Omental fat pad (tissue), 4 donors: ENCODE data around the gene EFNA1. TPM values are rescaled to one million over a fixed set of nuclear protein-coding genes. Genes with fewer than 3 reads are reported as not detected.

ENCODE experiments used
- ATAC-seq: fragments of 150-250 bp; one replicate; pipeline ENCODE4 v1.9.1; 2016; ENCODE audit warnings: mild to moderate bottlenecking, moderate library complexity; ENCODE audit not compliant: low FRiP score
- DNase-seq: peaks from one replicate; pipeline ENCODE4 v3.0.0-alpha.2; 2019; ENCODE audit warnings: low spot score
- CTCF ChIP-seq, 3 donors: fragments of 450-650 bp; IDR thresholded peaks; one replicate each; pipeline ENCODE4 v1.5.1; 2016 to 2017; ENCODE audit warnings: antibody characterized with exemption in 3 of 3, mild to moderate bottlenecking in 3 of 3, moderate library complexity in 2 of 3
- small RNA-seq: library from RNA; depleted of rRNA; stranded (forward); fragments of <200 nt; gene quantifications from one replicate; pipeline ENCODE3, GENCODE V24; 2016
- total RNA-seq, 4 donors: library from RNA; depleted of rRNA; stranded (reverse); fragments of >200 nt; gene quantifications; one replicate each; pipeline ENCODE4 v1.1.0, GENCODE V29; 2016

Gene EFNA1
- total RNA-seq, 4 donors from 2014 or later: 29.2 to 61.7 (median 56.7) TPM

- DNase-seq: no peak
- ATAC-seq: no peak
- TF ChIP-seq CTCF (IDR thresholded peaks at IDR 0.05): no peak
Measured at GRCh38 chr1:155181371-155182051, 53.8 kb downstream of the EFNA1 start.

GRCh38 chr1:155182052-155182550 is 54.4 kb downstream of the EFNA1 start:
- DNase-seq (peak; percentile 17), ATAC-seq (no peak)
- no peak for TF ChIP-seq CTCF (IDR thresholded peaks at IDR 0.05)

- ATAC-seq (no peak), DNase-seq (no peak)
Measured at GRCh38 chr1:155183775-155184221, 56.1 kb downstream of the EFNA1 start.

GRCh38 chr1:155184351-155184811 is 56.7 kb downstream of the EFNA1 start:
- no peak for DNase-seq
- no peak for TF ChIP-seq CTCF (IDR thresholded peaks at IDR 0.05)
- no peak for ATAC-seq

More at GRCh38 chr1:155183775-155184221, 56.1 kb downstream of the EFNA1 start:
- TF ChIP-seq CTCF (IDR thresholded peaks at IDR 0.05): no peak

Small RNA genes within 50 kb of the gene (small RNA-seq; reads per million reads assigned to genes)
- not detected for gene HMGN2P18
- not detected for gene RF00019

Other genes starting within 250 kb of the EFNA1 start
- 10 to 100 TPM in 2 of 4 donors, 1 to 10 TPM in 2; 7.4 to 16.2 (median 12.1) TPM for gene PMVK, start 191.2 kb upstream of the EFNA1 start, total RNA-seq
- 10 to 100 TPM; 65.0 to 93.7 (median 82.0) TPM for gene PBXIP1, start 171.8 kb upstream of the EFNA1 start, total RNA-seq
- gene PYGO2, start 166.1 kb upstream of the EFNA1 start, total RNA-seq: 10 to 100 TPM; 10.2 to 21.2 (median 15.9) TPM
- 100 to 1,000 TPM; 152 to 265 (median 171) TPM for gene SHC1, start 157.1 kb upstream of the EFNA1 start, total RNA-seq
- 10 to 100 TPM; 34.0 to 72.8 (median 43.2) TPM for gene CKS1B, start 153.2 kb upstream of the EFNA1 start, total RNA-seq
- 10 to 100 TPM; 26.8 to 43.8 (median 30.9) TPM for gene FLAD1, start 144.5 kb upstream of the EFNA1 start, total RNA-seq
- gene LENEP, start 134.3 kb upstream of the EFNA1 start, total RNA-seq: not detected
- 10 to 100 TPM; 38.6 to 66.4 (median 49.2) TPM for gene ZBTB7B, start 125.1 kb upstream of the EFNA1 start, total RNA-seq
- gene DCST2, start 94.1 kb upstream of the EFNA1 start, total RNA-seq: under 1 TPM in 3 of 4 donors, not detected in 1; 0.36 to 0.79 (median 0.38) TPM
- gene DCST1, start 94.1 kb upstream of the EFNA1 start, total RNA-seq: not detected
- 100 to 1,000 TPM; 116 to 262 (median 157) TPM for gene ADAM15, start 76.6 kb upstream of the EFNA1 start, total RNA-seq
- gene EFNA4, start 64.1 kb upstream of the EFNA1 start, total RNA-seq: 1 to 10 TPM; 1.7 to 5.0 (median 4.4) TPM
- 1 to 10 TPM in 2 of 4 donors, under 1 TPM in 1, not detected in 1; 0.84 to 1.8 (median 1.6) TPM for gene EFNA3, start 49.0 kb upstream of the EFNA1 start, total RNA-seq
- 10 to 100 TPM; 26.8 to 40.6 (median 27.5) TPM for gene SLC50A1, start 8.0 kb downstream of the EFNA1 start, total RNA-seq
- gene DPM3, start 12.7 kb downstream of the EFNA1 start, total RNA-seq: 10 to 100 TPM; 32.5 to 70.8 (median 58.5) TPM
- gene KRTCAP2, start 45.4 kb downstream of the EFNA1 start, total RNA-seq: 100 to 1,000 TPM in 2 of 4 donors, 10 to 100 TPM in 2; 77.9 to 171 (median 99.7) TPM
- 1 to 10 TPM in 3 of 4 donors, under 1 TPM in 1; 0.36 to 1.4 (median 1.1) TPM for gene TRIM46, start 46.0 kb downstream of the EFNA1 start, total RNA-seq
- gene THBS3, start 80.0 kb downstream of the EFNA1 start, total RNA-seq: 10 to 100 TPM; 11.3 to 32.2 (median 25.0) TPM
- gene MTX1, start 80.8 kb downstream of the EFNA1 start, total RNA-seq: 10 to 100 TPM; 38.3 to 52.0 (median 40.8) TPM
- gene ENTREP3, start 127.6 kb downstream of the EFNA1 start, total RNA-seq: 10 to 100 TPM in 3 of 4 donors, 1 to 10 TPM in 1; 8.7 to 13.4 (median 11.9) TPM
- gene SCAMP3, start 134.5 kb downstream of the EFNA1 start, total RNA-seq: 10 to 100 TPM; 48.2 to 72.9 (median 63.1) TPM
- 10 to 100 TPM; 16.9 to 41.3 (median 32.7) TPM for gene CLK2, start 145.6 kb downstream of the EFNA1 start, total RNA-seq
- 1 to 10 TPM in 2 of 4 donors, under 1 TPM in 2; 0.36 to 2.3 (median 1.2) TPM for gene HCN3, start 149.6 kb downstream of the EFNA1 start, total RNA-seq
- gene PKLR, start 173.6 kb downstream of the EFNA1 start, total RNA-seq: not detected
- gene FDPS, start 181.0 kb downstream of the EFNA1 start, total RNA-seq: 100 to 1,000 TPM in 1 of 4 donors, 10 to 100 TPM in 3; 73.9 to 151 (median 87.7) TPM
- 10 to 100 TPM; 11.5 to 21.1 (median 12.5) TPM for gene RUSC1, start 193.0 kb downstream of the EFNA1 start, total RNA-seq